Measurements from ENCODE around the gene SPINT2. TPM values are rescaled to one million over a fixed set of nuclear protein-coding genes. Genes with fewer than 3 reads are reported as not detected.

SPINT2 gene
- total RNA-seq, 1 donor from 2014 or later, result 277 TPM

GRCh38 chr19:38285567-38285966 lies 21.2 kb downstream of the SPINT2 start:
- Mint-ChIP-seq H3K36me3 (peaks cover 11% of the 10 kb centered on the region), H3K4me3 (no peak overlapping the region)

GRCh38 chr19:38287604-38288003 lies 23.2 kb downstream of the SPINT2 start:
- no peaks in the 10 kb centered on the region for H3K4me1 Mint-ChIP-seq
- H3K4me3 Mint-ChIP-seq, result no peak overlapping the region
- DNase-seq (ENCODE audit: low spot score in 2 of 2, unreplicated experiment in 2 of 2), result no peak
- no peaks in the 10 kb centered on the region for H3K9me3 Mint-ChIP-seq
- peaks cover 11% of the 10 kb centered on the region for H3K36me3 Mint-ChIP-seq
- no peaks in the 10 kb centered on the region for H3K27me3 Mint-ChIP-seq (ENCODE audit: low read depth)
- no peak for TF ChIP-seq CTCF (IDR thresholded peaks at IDR 0.05; ENCODE audit: unreplicated experiment)
- H3K27ac Mint-ChIP-seq, result no peak overlapping the region

More at GRCh38 chr19:38285567-38285966, 21.2 kb downstream of the SPINT2 start:
- H3K9me3 Mint-ChIP-seq, result no peaks in the 10 kb centered on the region
- no peaks in the 10 kb centered on the region for H3K4me1 Mint-ChIP-seq
- no peaks in the 10 kb centered on the region for H3K27me3 Mint-ChIP-seq (ENCODE audit: low read depth)
- no peak for TF ChIP-seq CTCF (IDR thresholded peaks at IDR 0.05; ENCODE audit: unreplicated experiment)
- H3K27ac Mint-ChIP-seq, result no peak overlapping the region
- no peak for DNase-seq (ENCODE audit: low spot score in 2 of 2, unreplicated experiment in 2 of 2)

DNA sequence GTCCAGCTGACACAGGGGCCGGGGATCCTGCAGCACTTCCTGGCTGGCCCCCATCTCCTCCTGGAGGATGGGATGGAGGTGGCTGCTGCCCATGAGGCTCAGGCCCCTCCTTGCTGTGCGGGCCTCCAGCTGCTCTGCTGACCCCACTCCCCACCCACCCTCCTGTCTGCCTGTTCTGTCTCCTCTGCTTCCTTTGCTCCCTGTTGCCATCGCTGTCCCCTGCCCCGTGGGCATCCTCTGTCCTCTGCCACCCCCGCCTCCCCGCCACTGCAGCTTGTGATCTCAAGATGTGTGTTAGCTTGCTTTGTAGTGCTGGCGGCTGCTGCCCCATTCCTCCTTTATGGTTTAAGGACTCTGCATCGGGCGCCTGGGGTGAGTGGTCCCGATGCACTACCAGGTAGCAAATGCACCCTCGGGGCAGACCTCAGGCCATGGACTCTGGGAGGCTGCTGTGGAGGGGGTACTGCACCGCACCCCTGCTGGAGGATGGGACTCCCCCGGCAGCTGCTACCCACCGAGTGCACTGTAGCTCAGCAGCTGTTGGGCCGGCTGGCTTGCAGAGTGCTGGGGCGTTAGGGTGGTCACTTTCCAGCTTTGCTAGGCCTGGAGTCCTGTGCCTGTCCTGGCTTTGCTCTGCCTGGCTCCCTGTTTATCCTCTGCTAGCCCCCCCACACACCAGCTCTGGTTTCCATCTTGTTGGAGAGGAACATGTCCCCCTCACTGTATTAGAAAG lies 23.9 kb downstream of the SPINT2 start:
- peaks cover 11% of the 10 kb centered on the region for H3K36me3 Mint-ChIP-seq
- no peaks in the 10 kb centered on the region for H3K4me1 Mint-ChIP-seq
- H3K9me3 Mint-ChIP-seq, result no peaks in the 10 kb centered on the region
- TF ChIP-seq CTCF (IDR thresholded peaks at IDR 0.05; ENCODE audit: unreplicated experiment), result no peak
- no peak overlapping the region for H3K27ac Mint-ChIP-seq
- no peaks in the 10 kb centered on the region for H3K27me3 Mint-ChIP-seq (ENCODE audit: low read depth)
- no peak for DNase-seq (ENCODE audit: low spot score in 2 of 2, unreplicated experiment in 2 of 2)
- H3K4me3 Mint-ChIP-seq, result no peak overlapping the region

GRCh38 chr19:38289955-38290354 lies 25.6 kb downstream of the SPINT2 start:
- Mint-ChIP-seq H3K4me3 (no peak overlapping the region), H3K4me1 (no peaks in the 10 kb centered on the region), H3K27ac (no peak overlapping the region), H3K9me3 (no peaks in the 10 kb centered on the region), H3K36me3 (peaks cover 12% of the 10 kb centered on the region), H3K27me3 (ENCODE audit: low read depth) (no peaks in the 10 kb centered on the region)
- TF ChIP-seq CTCF (IDR thresholded peaks at IDR 0.05; ENCODE audit: unreplicated experiment), result no peak
- DNase-seq (ENCODE audit: low spot score in 2 of 2, unreplicated experiment in 2 of 2), result no peak

DNA sequence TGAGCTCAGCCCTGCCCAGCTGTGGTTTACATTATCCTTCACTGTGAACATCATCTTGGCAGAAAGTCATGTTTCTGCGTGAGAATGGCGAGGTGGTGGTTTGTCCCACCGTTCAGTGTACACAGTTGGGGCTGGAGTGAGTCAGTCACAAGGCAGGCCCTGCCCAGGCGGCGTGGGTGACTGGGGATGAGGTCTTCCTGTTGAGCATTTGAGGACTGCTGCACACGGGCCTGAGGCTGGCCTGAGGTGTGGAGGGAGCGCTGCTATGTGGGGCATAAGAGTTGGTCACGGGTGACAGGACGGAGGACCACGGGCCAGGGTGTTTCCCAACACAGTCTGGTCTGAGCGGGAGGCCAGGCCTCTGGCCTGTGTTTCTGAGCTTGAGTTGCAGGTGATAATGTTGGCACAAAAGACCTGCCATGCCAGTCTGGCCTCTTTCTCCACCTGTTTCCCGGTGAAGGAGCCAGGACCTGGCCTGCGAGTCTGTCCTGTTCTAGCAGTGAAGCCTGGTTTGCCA lies 26.3 kb downstream of the SPINT2 start:
- no peak for DNase-seq (ENCODE audit: low spot score in 2 of 2, unreplicated experiment in 2 of 2)
- peaks cover 12% of the 10 kb centered on the region for H3K36me3 Mint-ChIP-seq
- no peak overlapping the region for H3K27ac Mint-ChIP-seq
- H3K27me3 Mint-ChIP-seq (ENCODE audit: low read depth), result no peaks in the 10 kb centered on the region
- no peak overlapping the region for H3K4me3 Mint-ChIP-seq
- H3K9me3 Mint-ChIP-seq, result no peaks in the 10 kb centered on the region
- no peaks in the 10 kb centered on the region for H3K4me1 Mint-ChIP-seq
- no peak for TF ChIP-seq CTCF (IDR thresholded peaks at IDR 0.05; ENCODE audit: unreplicated experiment)

Data from mesothelial cell of epicardium (in vitro differentiated cells).